MM.1S (cell line): ENCODE data around the gene SLC12A7.

Experiments
- DNase-seq: peaks from one replicate; pipeline ENCODE4 v3.0.0-alpha.2; 2015
- H2AFZ ChIP-seq: fragments of 300-600 bp; sonication (generic); 2 replicates; pipeline ENCODE4 v1.6.0; 2016; ENCODE audit warnings: antibody characterized with exemption, low read length
- H3F3A ChIP-seq: fragments of 300-600 bp; sonication (generic); 2 replicates; pipeline ENCODE4 v1.6.1; 2016; ENCODE audit warnings: mild to moderate bottlenecking, antibody characterized with exemption, low read length, moderate library complexity, mixed read lengths; ENCODE audit not compliant: insufficient read depth
- H3K27ac ChIP-seq: fragments of 300-600 bp; sonication (generic); 2 replicates; pipeline ENCODE4 v1.5.1; 2016; ENCODE audit warnings: mild to moderate bottlenecking, low read length
- H3K27me3 ChIP-seq: fragments of 300-600 bp; sonication (generic); replicated peaks from 2 replicates; pipeline ENCODE4 v1.6.0; 2016; ENCODE audit warnings: low read length; ENCODE audit not compliant: insufficient read depth
- H3K36me3 ChIP-seq: fragments of 300-600 bp; sonication (generic); replicated peaks from 2 replicates; pipeline ENCODE4 v1.6.1; 2016; ENCODE audit warnings: mild to moderate bottlenecking, low read length, mixed read lengths; ENCODE audit not compliant: insufficient read depth
- H3K4me1 ChIP-seq: fragments of 300-600 bp; sonication (generic); 2 replicates; pipeline ENCODE4 v1.6.1; 2016; ENCODE audit warnings: low read length, mixed read lengths
- H3K4me2 ChIP-seq: fragments of 300-600 bp; sonication (generic); 2 replicates; pipeline ENCODE4 v1.6.0; 2016; ENCODE audit warnings: low read depth, low read length
- H3K4me3 ChIP-seq: fragments of 300-600 bp; sonication (generic); 2 replicates; pipeline ENCODE4 v1.5.1; 2016; ENCODE audit warnings: low read length, mixed read lengths
- H3K79me2 ChIP-seq: fragments of 300-600 bp; sonication (generic); 2 replicates; pipeline ENCODE4 v1.6.1; 2016; ENCODE audit warnings: mixed run types, low read length, mixed read lengths
- H3K9ac ChIP-seq: fragments of 300-600 bp; sonication (generic); 2 replicates; pipeline ENCODE4 v1.6.1; 2016; ENCODE audit warnings: low read length, mixed read lengths
- H3K9me2 ChIP-seq: fragments of 300-600 bp; sonication (generic); replicated peaks from 2 replicates; pipeline ENCODE4 v1.6.1; 2016; ENCODE audit warnings: mild to moderate bottlenecking, low read length, mixed read lengths; ENCODE audit not compliant: insufficient read depth
- H3K9me3 ChIP-seq: fragments of 300-600 bp; sonication (generic); replicated peaks from 2 replicates; pipeline ENCODE4 v1.6.1; 2016; ENCODE audit warnings: mild to moderate bottlenecking, low read length, mixed read lengths; ENCODE audit not compliant: insufficient read depth
- H4K20me1 ChIP-seq: fragments of 300-600 bp; sonication (generic); 2 replicates; pipeline ENCODE4 v1.6.1; 2016; ENCODE audit warnings: mild to moderate bottlenecking, low read length, moderate library complexity, mixed read lengths; ENCODE audit not compliant: insufficient read depth
- CTCF ChIP-seq: fragments of 300-600 bp; sonication (generic); IDR thresholded peaks from 2 replicates; pipeline ENCODE4 v1.5.1; 2016; ENCODE audit warnings: antibody characterized with exemption, low read length, mixed read lengths
- EZH2 ChIP-seq: fragments of 300-600 bp; sonication (generic); optimal IDR thresholded peaks from 2 replicates; pipeline ENCODE3; 2017; ENCODE audit warnings: low read depth, mild to moderate bottlenecking, antibody characterized with exemption, low read length, mixed read lengths
- EZH2phosphoT487 ChIP-seq: fragments of 300-600 bp; sonication (generic); IDR thresholded peaks from 2 replicates; pipeline ENCODE4 v1.6.1; 2018; ENCODE audit warnings: antibody characterized with exemption, low read length

SLC12A7 gene

GRCh38 chr5:1009359-1010180 is 102.3 kb downstream of the SLC12A7 start:
- Histone ChIP-seq H3K4me1 (peaks cover 48% of the 10 kb centered on the region), H2AFZ (no peak overlapping the region), H3K27ac (peak overlapping the region; percentile 44; the same call in 1 of the 2 replicates), H3F3A (peaks cover 4% of the 10 kb centered on the region; the same call in 1 of the 2 replicates), H3K4me3 (peak overlapping the region; percentile 64), H3K9me3 (no peaks in the 10 kb centered on the region), H3K4me2 (peak overlapping the region; percentile 73), H3K27me3 (peaks cover 24% of the 10 kb centered on the region), H3K36me3 (no peaks in the 10 kb centered on the region), H3K79me2 (peaks cover 55% of the 10 kb centered on the region), H4K20me1 (no peaks in the 10 kb centered on the region), H3K9me2 (no peaks in the 10 kb centered on the region), H3K9ac (peak overlapping the region; percentile 65)
- DNase-seq, result no peak
- TF ChIP-seq EZH2phosphoT487, result no peak
- TF ChIP-seq CTCF, result no peak
- TF ChIP-seq EZH2, result no peak

GRCh38 chr5:1008451-1009358 is 103.2 kb downstream of the SLC12A7 start, which contains the start of gene NKD2:
TSS of gene NKD2 (plus strand) at chr5:1008802. CDS start at chr5:1009058, 256 bp downstream.
- Histone ChIP-seq H3K9me2 (no peaks in the 10 kb centered on the region), H3K27me3 (peaks cover 21% of the 10 kb centered on the region; the same call in 1 of the 2 replicates), H3F3A (peaks cover 4% of the 10 kb centered on the region), H4K20me1 (no peaks in the 10 kb centered on the region), H3K9ac (peak within 1 kb of the TSS; percentile 65), H3K4me2 (peak within 1 kb of the TSS; percentile 73), H3K9me3 (no peaks in the 10 kb centered on the region), H2AFZ (0 out of 2 replicates have a peak within 1 kb of the TSS, but pooled peaks have one; percentile 31), H3K36me3 (no peaks in the 10 kb centered on the region), H3K27ac (peak within 1 kb of the TSS; percentile 44; the same call in 1 of the 2 replicates), H3K4me1 (peaks cover 48% of the 10 kb centered on the region), H3K79me2 (peaks cover 46% of the 10 kb centered on the region), H3K4me3 (peak within 1 kb of the TSS; percentile 64)
- TF ChIP-seq CTCF (peak; percentile 49), EZH2 (no peak), EZH2phosphoT487 (no peak)
- peak; percentile 44 for DNase-seq

- H3K4me1 ChIP-seq, result peaks cover 56% of the 10 kb centered on the region
- H3K4me3 ChIP-seq, result no peak overlapping the region
- TF ChIP-seq EZH2, result no peak
- TF ChIP-seq EZH2phosphoT487, result no peak
- no peak for TF ChIP-seq CTCF
- DNase-seq, result no peak
- no peak overlapping the region for H3K27ac ChIP-seq
- peaks cover 38% of the 10 kb centered on the region for H3K79me2 ChIP-seq
- H4K20me1 ChIP-seq, result no peaks in the 10 kb centered on the region
- H3F3A ChIP-seq, result peaks cover 4% of the 10 kb centered on the region
- H3K36me3 ChIP-seq, result no peaks in the 10 kb centered on the region
- peaks cover 20% of the 10 kb centered on the region for H3K27me3 ChIP-seq
- H3K9me2 ChIP-seq, result no peaks in the 10 kb centered on the region
- peak overlapping the region; percentile 70 for H3K4me2 ChIP-seq
- no peak overlapping the region; the same call in 1 of the 2 replicates for H3K9ac ChIP-seq
- H2AFZ ChIP-seq, result 0 out of 2 replicates have a peak overlapping the region, but pooled peaks have one; percentile 31
- no peaks in the 10 kb centered on the region for H3K9me3 ChIP-seq
Measured at GRCh38 chr5:1007681-1008450, 104.0 kb downstream of the SLC12A7 start.
